ENCODE data around the gene NKAIN2. TPM values are rescaled to one million over a fixed set of nuclear protein-coding genes. Genes with fewer than 3 reads are reported as not detected.

Gene NKAIN2
- polyA plus RNA-seq, 3 donors: 14.1 to 20.8 (median 18.0) TPM

- no peak for DNase-seq
Measured at GRCh38 chr6:124800222-124800621, 996.6 kb downstream of the NKAIN2 start.

GRCh38 chr6:124812067-124812466 lies 1008.4 kb downstream of the NKAIN2 start:
- DNase-seq: no peak

GRCh38 chr6:124819346-124819745 lies 1015.7 kb downstream of the NKAIN2 start:
- no peak for DNase-seq

GRCh38 chr6:124822204-124822613 lies 1018.5 kb downstream of the NKAIN2 start:
- no peak for DNase-seq

GRCh38 chr6:124822721-124823120 lies 1019.1 kb downstream of the NKAIN2 start:
- no peak for DNase-seq

- DNase-seq: peak; percentile 68
Measured at GRCh38 chr6:124823240-124824111, 1019.8 kb downstream of the NKAIN2 start.

GRCh38 chr6:124825564-124825963 lies 1021.9 kb downstream of the NKAIN2 start:
- DNase-seq: no peak

- no peak for DNase-seq
Measured at GRCh38 chr6:124829822-124830221, 1026.2 kb downstream of the NKAIN2 start.

- DNase-seq: no peak
Measured at GRCh38 chr6:124830506-124830905, 1026.8 kb downstream of the NKAIN2 start.

- no peak for DNase-seq
Measured at GRCh38 chr6:124854338-124854922, 1050.8 kb downstream of the NKAIN2 start.

GRCh38 chr6:124857746-124858145 lies 1054.1 kb downstream of the NKAIN2 start:
- DNase-seq: no peak

- DNase-seq: no peak
Measured at GRCh38 chr6:124858564-124858963, 1054.9 kb downstream of the NKAIN2 start.

GRCh38 chr6:124859366-124859765 lies 1055.7 kb downstream of the NKAIN2 start:
- no peak for DNase-seq

- no peak for DNase-seq
Measured at GRCh38 chr6:124866040-124866439, 1062.4 kb downstream of the NKAIN2 start.

- DNase-seq: no peak
Measured at GRCh38 chr6:124867121-124867520, 1063.5 kb downstream of the NKAIN2 start.

GRCh38 chr6:124868481-124868880 lies 1064.8 kb downstream of the NKAIN2 start:
- DNase-seq: no peak

- DNase-seq: no peak
Measured at GRCh38 chr6:124869416-124869815, 1065.8 kb downstream of the NKAIN2 start.

GRCh38 chr6:124870611-124871459 lies 1067.2 kb downstream of the NKAIN2 start:
- no peak for DNase-seq

GRCh38 chr6:124872361-124873065 lies 1068.8 kb downstream of the NKAIN2 start:
- no peak for DNase-seq

- DNase-seq: no peak
Measured at GRCh38 chr6:124873066-124873410, 1069.4 kb downstream of the NKAIN2 start.
